HL-60 (cell line): ENCODE measurements around the gene MLLT10.

Experiments
- DNase-seq, 2 experiments: peaks; one replicate each; pipeline ENCODE4 v3.0.0-alpha.2; 2010 to 2020; ENCODE audit warnings: low read depth in 1 of 2, low spot score in 1 of 2
- H3K27ac ChIP-seq: fragments of 250-450 bp; sonication (Bioruptor Pico); replicated peaks from 2 replicates; pipeline ENCODE4 v1.5.1; 2020; ENCODE audit warnings: mild to moderate bottlenecking, moderate library complexity
- H3K27me3 ChIP-seq: fragments of 250-450 bp; sonication (Bioruptor Pico); 2 replicates; pipeline ENCODE4 v1.5.1; 2021; ENCODE audit warnings: mild to moderate bottlenecking, moderate library complexity; ENCODE audit not compliant: insufficient read depth, poor library complexity, severe bottlenecking
- H3K4me3 ChIP-seq: replicated peaks from 2 replicates; pipeline ENCODE4 v1.5.1; 2011; ENCODE audit warnings: mild to moderate bottlenecking, control low read depth, low read length; ENCODE audit not compliant: insufficient read depth
- CTCF ChIP-seq: IDR thresholded peaks from one replicate; pipeline ENCODE4 v1.5.1; 2011; ENCODE audit warnings: low read length, control low read depth, inconsistent platforms; ENCODE audit not compliant: insufficient read depth
- GABPA ChIP-seq: IDR thresholded peaks from 2 replicates; pipeline ENCODE4 v1.6.1; 2012; ENCODE audit warnings: low read depth
- POLR2AphosphoS5 ChIP-seq: IDR thresholded peaks from 2 replicates; pipeline ENCODE4 v1.6.1; 2012; ENCODE audit warnings: low read depth
- REST ChIP-seq: IDR thresholded peaks from 2 replicates; pipeline ENCODE4 v1.6.1; 2012; ENCODE audit warnings: low read depth; ENCODE audit not compliant: insufficient replicate concordance
- SPI1 ChIP-seq: IDR thresholded peaks from 2 replicates; pipeline ENCODE4 v1.6.1; 2012; ENCODE audit warnings: low read depth, mild to moderate bottlenecking, borderline replicate concordance

The MLLT10 gene

GRCh38 chr10:21737106-21737505 is 203.1 kb downstream of the MLLT10 start:
- Histone ChIP-seq H3K27me3 (no peaks in the 10 kb centered on the region), H3K27ac (no peak overlapping the region), H3K4me3 (no peak overlapping the region)
- TF ChIP-seq GABPA (no peak), POLR2AphosphoS5 (no peak), REST (no peak), CTCF (no peak), SPI1 (no peak)
- DNase-seq = no peak

- DNase-seq = no peak
- TF ChIP-seq POLR2AphosphoS5 (no peak), CTCF (no peak), REST (no peak), SPI1 (no peak), GABPA (no peak)
- Histone ChIP-seq H3K27ac (no peak overlapping the region), H3K27me3 (no peaks in the 10 kb centered on the region), H3K4me3 (no peak overlapping the region)
These were observed 207.0 kb downstream of the MLLT10 start for GRCh38 chr10:21740989-21741388.

GRCh38 chr10:21742740-21743412 is 208.8 kb downstream of the MLLT10 start:
- TF ChIP-seq POLR2AphosphoS5 (no peak), GABPA (no peak), REST (no peak), SPI1 (no peak), CTCF (no peak)
- no peak overlapping the region for H3K27ac ChIP-seq
- H3K4me3 ChIP-seq = no peak overlapping the region
- H3K27me3 ChIP-seq = no peaks in the 10 kb centered on the region
- no peak for DNase-seq
